Superior temporal gyrus (tissue), 1 donor: Measurements from ENCODE around the gene SYNGR1.
A peak's percentile ranks its signal among the peaks of the same experiment; 100 is the strongest.

Source experiments
- DNase-seq: peaks from one replicate; pipeline ENCODE4 v3.0.0-alpha.2; 2016; ENCODE audit errors: extremely low spot score

Gene SYNGR1

DNA sequence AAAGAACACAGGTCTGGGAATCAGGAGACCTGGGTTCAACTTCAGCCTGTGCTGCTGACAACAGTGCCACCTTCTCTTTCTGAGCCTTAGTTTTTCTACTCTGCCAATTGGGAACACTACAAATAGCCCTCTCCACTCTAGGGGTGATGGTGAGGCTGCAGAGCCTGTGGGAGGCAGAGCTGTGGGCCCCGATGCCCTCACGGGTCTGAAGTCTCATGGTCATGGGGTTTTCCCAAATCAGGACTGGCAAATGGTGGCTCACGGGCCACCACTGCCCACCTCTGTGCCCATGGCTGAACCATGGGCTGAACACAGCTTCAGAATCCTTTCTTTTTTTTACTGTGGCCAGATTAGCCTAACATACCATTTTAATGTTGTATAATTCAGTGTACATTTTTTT lies 19.8 kb downstream of the SYNGR1 start:
- DNase-seq = no peak

GRCh38 chr22:39371732-39372131 lies 21.9 kb downstream of the SYNGR1 start:
- DNase-seq = no peak

DNA sequence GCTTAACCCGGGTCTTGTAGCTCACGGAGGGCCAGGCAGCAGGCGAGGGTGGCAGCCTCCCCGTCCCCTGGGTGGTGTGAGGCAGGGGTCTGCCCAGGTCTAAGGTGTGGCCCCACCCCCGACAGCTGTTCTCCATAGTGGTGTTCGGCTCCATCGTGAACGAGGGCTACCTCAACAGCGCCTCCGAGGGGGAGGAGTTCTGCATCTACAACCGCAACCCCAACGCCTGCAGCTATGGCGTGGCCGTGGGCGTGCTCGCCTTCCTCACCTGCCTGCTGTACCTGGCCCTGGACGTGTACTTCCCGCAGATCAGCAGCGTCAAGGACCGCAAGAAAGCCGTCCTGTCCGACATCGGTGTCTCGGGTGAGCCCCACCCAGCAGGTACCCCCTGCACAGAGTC lies 24.4 kb downstream of the SYNGR1 start:
- DNase-seq = no peak

DNA sequence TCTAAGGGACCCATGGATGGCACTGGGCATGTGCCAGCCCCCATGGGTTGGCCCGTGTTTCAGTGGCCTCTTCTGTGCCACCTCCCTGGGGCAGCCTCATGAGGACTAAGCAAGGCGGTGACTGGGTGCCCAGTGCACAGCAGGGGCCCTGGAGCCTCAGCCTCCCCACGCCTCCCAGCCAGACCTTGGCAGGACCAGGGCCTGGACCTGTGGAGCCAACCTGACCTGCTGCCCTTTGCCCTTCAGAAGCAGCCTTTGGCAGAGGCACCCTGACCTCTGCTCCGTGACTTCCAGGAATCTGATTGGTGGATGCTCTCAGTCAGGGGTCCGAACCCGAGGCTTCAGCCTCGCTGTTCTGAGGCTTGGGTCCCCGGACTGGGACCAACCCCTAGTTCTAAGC lies 25.0 kb downstream of the SYNGR1 start:
- DNase-seq = no peak

GRCh38 chr22:39375646-39376045 lies 25.9 kb downstream of the SYNGR1 start:
- no peak for DNase-seq

- DNase-seq = no peak
Observed at GRCh38 chr22:39379756-39380730, 30.3 kb downstream of the SYNGR1 start.

GRCh38 chr22:39381009-39381755 lies 31.4 kb downstream of the SYNGR1 start:
- no peak for DNase-seq

DNA sequence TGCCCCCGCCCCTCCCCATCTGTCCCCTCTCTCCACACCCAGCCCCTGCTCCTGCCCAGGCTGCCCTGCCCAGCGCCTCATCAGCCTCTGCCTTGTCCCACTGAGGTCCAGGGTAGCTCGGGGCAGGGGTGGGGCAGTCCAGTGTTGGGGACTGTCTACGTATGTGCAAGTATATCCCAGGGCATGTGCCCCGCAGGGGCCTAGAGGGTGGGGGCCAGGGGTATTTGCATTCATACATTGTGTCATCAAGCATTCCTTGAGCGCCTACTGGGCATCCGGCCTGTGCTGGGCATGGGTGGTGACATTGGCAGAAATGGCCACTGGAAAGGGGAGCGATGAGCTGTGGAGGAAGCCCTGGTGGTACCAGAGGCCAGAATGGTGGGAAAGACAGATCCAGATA lies 32.1 kb downstream of the SYNGR1 start:
- DNase-seq = no peak

GRCh38 chr22:39382410-39382809 lies 32.6 kb downstream of the SYNGR1 start:
- DNase-seq = no peak

DNA sequence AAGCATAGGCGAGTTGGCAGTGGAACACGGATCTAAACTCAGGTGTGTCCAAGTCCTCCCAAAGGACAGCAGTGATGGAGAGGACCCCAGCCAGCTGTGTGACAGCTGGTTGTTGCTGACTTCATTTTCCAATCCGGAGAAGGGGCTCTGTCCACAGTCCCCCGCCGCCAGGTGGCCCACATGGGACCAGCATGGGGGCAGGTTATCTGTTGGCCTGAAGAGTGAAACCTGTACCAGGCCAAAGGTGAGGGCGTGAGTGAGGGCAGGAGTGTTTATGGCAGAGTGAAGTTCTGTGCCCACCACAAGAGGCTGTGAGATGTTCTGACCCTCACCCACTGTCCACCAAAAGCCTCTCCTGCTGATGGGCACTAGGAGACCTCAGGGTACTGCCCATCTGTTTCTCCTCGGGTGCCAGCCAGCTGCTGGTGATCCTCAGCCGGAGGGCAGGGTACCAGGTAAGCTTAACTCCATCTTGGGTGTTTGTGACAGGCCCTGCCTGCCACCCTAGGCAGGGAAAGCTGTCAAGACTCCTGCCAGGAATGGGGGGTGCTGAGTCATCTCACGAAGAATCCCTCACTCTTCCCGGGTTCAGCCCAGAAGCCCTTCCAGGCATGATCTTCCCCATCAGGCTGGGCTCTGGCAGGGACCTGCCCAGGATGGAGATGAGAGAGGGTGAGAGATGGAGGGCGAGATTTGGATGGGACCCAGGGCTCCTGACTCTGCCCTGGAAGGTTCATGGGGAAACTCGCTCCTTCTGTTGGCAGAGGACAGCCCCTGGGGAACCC lies 34.2 kb downstream of the SYNGR1 start:
- no peak for DNase-seq

DNA sequence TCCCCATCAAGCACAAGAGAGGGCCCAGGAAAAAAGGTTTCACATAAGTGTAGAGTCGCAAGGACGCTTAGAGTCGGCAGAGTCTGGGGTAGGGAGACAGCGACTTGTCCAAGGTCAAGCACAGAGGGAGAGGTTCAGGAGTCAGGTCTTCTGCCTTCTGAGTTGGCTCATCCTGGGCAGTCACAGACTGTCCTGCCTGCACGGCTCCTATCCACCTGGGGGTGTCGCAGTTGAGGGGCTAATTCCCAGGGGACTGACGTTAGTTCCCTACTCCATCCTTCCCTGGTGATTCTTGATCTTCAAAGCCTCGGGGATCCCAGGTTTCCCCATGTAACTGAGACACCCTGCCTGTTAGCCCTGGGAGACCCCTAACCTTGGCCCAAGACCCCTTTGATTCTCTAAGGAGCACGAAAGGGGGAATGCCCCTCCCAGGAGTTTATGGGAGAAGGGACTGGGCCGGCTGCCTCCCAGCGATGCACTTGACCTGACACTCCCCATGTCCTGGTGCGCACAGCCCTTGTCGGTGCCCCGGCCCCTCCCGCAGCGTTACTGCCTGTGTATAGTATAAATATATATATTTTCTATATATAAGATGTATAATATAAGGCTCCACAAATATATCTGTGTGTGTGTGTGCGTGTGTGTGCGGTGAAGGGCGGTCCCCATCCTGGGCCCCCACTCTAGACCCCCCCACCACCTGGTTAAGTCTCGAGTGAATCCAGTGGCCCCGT lies 35.1 kb downstream of the SYNGR1 start:
- DNase-seq = no peak

DNA sequence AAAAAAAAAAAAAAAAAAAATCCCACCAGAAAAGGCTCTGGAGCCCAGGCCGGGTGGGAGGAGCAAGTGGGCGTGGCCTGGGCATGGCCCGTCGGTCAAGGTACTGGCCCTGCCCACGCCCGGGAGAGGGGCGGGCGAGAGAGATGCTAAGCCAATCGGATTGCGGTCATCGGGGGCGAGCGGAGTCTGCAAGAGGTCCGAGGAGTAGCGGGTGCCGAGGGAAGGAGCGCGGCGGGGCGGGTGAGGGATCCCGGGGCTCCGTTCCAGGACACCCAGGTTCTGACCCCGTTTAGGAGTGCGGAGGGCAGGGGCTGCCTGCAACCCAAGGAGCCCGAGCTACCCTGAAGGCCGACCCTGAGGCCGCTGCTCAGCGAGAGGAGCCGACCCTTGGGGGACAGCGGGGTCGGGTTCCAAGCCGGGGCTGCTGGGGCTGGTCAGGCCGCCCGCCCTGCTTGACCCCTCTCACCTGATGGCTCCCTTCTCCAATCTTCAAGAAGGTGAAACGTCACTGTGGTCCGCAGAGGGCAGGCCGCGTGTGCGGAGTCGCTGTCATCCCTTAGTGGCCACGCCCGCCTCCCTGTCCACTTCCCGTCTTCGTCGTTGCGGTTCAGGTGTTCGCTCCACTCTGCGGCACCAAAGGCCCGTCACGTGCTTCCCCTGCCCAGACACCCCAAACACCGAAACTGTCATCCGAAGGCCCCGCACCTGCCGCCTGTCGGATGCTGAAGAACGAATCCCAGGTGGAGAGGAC lies 38.6 kb downstream of the SYNGR1 start:
- peak; percentile 47 for DNase-seq

- no peak for DNase-seq
Observed at GRCh38 chr22:39389420-39389819, 39.6 kb downstream of the SYNGR1 start.

DNA sequence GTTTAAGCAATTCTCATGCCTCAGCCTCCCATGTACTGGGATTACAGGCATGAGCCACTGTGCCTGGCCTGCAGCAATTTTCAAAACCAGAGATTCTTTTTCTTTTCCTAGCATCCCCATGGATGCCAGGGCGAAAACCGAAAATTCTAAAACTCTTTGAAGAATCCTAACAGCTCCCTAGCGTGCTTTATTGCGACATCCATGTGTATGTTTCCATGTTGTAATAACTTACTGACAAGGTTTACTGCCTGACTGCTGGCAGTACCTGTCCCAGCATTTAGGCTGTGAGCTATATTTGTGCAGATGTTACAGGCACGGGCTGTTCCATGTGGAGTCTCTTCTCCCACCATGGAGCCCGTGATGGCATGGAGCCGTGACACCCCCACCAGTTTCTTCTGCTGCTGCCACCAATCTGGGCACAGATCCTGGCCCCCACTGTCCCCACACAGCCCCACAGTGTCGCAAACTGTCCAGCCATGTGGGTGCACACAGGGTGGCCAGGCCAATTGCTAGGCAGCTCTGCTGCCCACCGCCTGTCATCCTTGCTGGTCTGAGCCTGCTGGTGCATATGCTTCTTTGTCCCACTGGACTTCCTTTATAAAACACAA lies 42.7 kb downstream of the SYNGR1 start:
- no peak for DNase-seq

- DNase-seq = no peak
Observed at GRCh38 chr22:39395936-39396796, 46.4 kb downstream of the SYNGR1 start.

DNA sequence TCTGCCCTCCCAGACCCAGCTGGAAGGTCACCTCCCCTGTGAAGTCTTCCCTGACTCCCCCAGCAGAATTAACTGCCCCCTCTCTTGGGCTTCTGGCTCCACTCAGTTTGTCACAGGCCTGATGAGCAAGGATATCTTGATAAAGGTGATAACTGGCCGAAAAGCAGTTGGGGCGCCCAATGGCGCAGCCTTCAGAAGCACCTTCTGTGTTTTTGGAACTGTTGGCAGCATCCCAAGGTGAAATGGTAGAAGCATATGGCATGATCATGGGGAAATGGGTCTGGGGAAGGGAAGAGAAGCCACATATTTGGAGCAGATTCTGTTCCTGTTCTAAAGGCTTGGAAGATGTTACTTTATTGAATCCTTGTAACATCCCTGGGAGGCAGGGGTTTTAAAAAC lies 47.0 kb downstream of the SYNGR1 start:
- no peak for DNase-seq

GRCh38 chr22:39401301-39401631 lies 51.5 kb downstream of the SYNGR1 start:
- DNase-seq = no peak

DNA sequence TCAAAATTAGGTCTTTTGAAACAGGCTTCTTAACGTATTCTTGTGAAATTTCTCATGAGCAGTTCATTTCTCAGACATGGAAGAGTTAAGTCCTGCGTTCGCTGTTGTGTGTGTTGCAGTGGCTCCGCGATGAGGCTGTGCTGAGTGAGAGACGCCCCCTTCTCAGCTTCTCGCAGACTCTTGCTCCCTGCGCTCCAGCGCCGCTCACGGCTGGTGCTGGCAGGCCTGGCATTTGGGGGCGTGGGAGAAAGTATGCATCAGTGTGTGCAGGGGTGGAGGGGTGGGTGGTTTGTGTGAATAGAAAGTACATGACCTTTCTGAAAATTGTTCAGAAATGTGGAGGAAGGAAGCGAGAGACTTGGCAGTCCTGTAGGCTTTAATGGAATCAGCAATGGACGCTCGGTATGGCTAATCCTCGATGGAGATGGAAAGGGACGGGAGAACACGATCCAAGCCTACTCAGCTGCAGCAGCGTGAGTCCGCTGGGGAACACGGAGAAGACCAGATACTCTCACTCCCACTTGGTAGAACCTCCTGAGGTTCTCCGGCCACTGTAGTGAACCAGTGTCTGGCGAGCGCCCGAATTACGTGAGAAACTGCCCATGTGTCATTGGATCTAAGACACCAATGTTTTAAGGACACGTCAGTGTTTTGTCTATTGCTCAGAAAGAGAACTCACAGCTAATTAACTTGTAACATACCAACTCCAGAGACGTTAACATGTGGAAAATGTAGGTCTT lies 55.7 kb downstream of the SYNGR1 start:
- DNase-seq = peak; percentile 78

DNA sequence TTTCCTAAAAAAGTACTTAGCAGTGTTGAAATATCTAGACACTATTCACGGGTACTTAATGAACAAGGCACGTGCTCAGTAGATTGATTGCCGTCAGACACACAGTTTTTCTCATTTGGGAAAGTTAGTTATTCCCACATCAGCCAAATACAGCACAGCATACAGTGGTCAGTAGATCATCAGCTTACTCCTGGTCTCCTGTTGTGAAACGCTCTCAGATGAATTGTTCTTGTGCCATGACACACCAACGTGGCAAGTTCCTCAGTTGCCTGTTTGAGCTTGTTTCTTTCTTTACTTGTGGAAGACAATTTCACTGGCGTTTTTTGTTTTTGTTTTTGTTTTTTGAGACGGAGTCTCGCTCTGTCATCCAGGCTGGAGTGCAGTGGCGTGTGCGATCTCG lies 58.4 kb downstream of the SYNGR1 start:
- peak; percentile 13 for DNase-seq
